LoVo (cell line): ENCODE results near the gene TOLLIP.
A peak's percentile ranks its signal among the peaks of the same experiment; 100 is the strongest.

Source experiments
- DNase-seq: peaks from one replicate; pipeline ENCODE4 v3.0.0-alpha.2; 2016; ENCODE audit warnings: low spot score

TOLLIP gene

DNA sequence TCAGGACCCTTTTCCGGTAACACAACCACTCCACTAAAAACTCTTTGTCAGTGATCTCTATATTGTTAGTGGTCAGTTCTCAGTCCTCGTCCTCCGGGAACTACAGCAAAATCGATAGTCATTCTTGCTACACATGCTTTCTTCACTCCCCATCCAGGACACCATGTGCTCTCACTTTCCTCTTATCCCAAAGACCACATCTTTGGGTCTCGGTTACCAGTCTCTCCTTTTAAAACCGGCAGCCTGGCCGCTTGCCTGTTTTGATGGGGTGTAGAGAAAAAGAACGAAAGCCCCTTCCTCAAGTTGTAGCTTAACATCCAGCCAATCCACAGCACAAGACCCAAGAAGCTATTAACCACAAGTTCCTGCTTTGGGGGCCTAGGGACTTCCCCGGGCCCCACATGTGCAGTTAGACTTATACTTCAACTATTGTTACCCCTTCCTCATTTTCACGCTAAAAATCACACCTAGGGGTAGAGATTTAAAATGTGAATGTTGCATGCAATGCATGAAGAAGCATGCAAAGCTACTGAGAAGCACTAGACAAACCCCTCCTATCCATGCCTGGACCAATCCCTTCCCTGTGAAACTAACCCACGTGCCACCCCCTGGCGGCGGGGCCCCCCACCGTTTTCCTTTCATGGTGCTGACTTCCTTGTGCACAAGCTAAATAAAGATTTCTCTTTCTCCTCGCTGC is 1.5 kb upstream of the TOLLIP start:
- DNase-seq, result no peak

DNA sequence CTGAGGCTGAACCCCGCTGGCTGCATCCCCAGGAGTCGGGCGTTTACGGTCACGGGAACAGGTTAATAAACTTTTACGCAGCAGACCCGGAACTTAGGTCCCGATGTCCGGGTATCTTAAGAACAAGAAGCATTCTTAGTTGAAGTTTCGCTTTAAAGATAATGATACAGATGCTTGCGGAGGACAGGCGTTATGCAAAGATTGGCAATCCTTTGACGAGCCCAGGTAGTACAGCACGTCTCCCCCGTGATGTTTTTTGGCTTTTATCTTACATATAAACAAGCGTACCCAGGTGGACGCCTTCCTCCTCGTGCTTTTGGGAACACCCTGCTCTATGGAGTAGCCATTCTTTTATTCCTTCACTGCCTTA is 871 bp upstream of the TOLLIP start:
- DNase-seq, result peak; percentile 11

DNA sequence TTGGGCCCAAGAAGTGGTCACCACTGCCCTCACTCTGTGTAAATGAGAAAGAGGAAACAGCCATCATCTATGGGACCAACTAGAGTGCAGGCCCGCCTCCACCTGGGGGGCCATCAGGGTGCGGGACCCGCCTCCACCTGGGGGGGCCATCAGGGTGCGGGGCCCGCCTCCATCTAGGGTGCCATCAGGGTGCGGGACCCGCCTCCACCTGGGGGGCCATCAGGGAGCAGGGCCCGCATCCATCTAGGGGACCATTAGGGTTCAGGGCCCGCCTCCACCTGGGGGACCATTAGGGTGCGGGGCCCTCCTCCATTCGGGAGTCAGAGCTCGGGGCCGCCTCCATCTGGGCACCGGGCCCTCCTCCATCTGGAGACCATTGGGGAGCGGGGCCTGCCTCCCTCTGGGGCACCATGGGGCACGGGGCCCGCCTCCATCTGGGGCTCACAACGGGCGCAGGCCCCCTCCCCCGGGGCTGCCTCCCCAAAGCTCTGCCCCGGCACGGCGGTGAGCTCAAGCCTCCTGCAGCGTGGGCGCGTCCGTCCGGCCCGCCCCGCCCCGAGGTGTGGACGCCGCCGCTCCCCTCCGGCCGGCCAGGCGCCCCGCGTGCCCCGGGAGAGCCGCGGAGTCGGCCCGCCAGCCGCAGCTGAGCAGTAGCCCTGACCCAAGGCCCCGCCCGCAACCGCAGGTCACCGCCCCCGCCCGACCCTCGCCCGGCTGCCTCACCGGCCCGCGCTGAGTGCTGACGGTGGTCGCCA is 512 bp downstream of the TOLLIP start:
- no peak for DNase-seq

DNA sequence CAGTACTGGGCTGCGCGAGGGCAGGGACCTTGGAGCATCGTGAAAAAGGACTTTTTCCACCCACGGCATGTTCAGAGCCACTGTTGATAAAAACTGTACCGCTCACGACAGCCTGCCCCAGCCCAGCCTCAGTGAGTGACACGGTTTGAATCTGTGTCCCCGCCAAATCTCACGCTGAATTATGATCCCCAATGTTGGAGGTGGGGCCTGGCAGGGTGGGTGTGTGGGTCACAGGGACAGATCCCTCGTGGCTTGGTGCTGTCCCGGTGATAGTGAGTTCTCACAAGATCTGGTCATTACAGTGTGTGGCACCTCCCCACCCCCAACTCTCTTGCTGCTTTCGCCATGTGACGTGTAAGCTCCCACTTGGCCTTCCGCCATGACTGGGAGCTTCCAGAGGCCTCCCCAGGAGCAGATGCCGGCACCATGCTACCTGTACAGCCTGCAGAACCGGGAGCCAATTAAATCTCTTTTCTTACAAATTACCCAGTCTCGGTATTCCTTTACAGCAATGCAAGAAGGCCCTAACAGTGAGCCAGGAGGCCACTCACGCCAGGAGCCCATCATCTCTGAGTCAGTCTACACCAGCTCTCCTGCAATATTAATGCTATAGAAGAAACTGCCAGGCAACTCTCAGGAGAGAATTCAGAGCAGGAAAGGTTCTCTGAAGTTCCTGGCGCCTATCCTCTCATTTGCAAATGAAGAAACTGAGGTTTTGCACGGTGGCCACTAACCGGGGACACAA is 1.3 kb downstream of the TOLLIP start:
- no peak for DNase-seq

DNA sequence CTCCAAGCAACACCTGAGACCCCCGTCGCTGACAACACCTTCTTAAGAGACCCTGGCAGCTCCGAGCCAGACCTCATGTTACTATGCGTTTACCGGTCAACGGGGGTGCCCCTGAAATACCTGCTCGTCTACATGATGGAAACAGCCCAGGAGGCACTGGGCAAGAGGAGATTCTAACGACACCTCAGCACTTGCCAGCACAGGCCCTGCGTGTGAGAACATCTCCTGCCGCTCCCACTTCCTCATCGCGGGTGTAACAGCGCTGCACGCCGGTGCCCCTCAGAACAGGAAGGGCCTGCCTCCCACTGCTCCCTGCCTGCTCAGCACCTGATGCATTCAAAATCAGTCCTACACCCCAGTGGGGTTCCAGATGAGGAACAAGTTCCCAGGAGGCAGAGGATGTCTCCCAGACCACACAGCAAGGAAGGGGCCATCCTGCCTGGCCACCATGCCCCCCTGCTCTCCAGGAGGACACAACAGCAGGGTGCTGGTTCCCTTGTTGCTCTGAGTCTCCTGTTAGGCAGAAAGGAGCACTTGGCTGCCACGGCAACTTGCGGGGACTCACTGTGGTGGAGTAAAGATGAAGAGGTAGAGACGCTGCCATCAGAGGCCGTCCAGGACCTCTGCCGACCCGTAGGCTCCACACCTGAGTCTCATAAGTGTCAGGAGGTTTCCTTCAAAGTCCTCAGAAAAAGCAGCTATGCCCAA is 2.1 kb downstream of the TOLLIP start:
- no peak for DNase-seq

DNA sequence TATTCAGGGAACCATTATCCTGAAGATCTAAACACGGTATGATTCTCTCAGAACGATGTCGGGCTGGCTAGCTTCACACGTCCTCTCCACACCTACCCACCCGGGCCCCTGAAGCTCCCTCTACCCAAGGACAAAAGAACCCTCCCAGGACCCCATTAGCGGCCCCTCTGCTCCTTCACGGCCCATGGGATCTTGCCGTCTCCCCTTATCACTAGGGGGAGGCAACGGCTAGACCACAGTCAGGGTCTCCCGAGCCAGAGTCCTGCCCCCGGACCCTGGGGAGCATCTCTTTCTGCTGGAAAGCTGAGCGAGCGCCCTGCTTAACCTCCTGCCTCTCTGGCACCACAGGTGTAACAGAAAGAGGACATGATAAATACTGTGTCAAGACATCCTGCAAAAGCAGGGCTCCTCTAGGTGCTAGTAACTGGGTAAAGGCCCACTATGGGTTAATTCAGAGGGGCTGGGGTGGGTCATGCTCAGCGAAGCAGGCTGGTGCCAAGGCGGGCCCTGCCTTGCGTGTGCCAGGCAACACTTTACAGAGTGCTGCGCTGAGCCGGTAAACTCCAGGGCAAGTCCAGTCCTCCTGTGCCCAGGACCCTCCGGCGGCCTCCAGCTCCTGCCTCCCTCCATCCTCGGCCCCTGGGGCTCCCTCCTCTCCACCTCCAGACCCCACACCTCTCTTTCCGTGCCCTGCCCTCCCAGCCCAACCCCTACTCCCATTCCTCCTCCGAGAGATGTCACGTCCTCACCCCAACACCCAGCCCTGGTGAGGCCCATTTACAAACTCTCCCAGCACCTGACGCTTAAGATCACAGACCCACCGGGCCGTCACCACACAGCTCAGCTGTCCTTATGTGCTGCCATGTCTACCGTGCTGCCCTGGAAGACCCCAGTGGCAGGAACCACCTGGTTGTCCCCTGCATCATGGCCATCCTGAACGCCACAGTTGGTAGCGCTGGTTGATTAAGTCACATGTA is 3.0 kb downstream of the TOLLIP start:
- DNase-seq, result no peak

DNA sequence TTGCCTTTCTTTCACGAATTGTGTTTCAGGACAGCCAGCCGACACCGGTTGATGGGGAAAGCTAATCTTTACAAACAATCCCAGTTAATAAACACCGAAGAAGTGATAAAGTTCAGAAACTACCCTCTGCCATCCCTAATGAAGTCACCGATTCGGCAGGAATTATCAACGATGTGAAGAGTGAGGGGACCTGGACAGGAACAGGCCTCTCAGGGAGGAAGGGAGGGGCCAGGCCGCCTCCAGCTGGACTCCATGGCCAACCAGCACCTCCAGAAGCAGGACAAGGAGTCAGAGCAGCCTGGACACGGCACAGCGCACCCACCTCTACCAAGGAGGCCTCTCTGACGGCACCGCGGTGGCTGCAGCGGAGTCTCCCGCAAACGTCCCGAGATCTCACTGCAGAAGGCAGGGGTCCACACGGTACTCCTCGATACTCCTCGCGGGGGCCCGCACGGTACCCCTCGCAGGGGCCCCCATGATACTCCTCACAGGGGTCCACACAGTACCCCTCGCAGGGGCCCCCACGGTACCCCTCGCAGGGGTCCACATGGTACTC is 3.9 kb downstream of the TOLLIP start:
- no peak for DNase-seq

DNA sequence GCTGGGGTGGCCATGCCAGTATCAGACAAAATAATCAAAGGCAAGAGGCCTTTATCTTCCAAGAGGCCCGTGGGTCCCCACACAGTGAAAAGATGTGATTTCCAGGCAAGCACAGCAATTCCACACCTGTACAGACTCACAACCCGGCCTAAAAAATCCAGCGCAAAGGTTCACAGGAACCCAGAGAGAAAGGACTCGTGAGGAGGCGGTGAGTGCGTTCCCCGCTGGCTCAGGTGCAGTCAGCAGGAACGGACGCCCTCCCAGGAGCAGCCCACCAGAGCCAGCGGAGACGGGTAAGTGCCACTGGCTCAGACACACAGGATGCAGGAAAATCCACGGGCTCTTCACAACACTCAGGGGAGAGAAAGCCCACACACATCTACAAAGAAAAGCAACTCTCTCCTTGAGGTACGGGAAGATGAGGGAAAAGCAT is 4.4 kb downstream of the TOLLIP start:
- DNase-seq, result no peak

DNA sequence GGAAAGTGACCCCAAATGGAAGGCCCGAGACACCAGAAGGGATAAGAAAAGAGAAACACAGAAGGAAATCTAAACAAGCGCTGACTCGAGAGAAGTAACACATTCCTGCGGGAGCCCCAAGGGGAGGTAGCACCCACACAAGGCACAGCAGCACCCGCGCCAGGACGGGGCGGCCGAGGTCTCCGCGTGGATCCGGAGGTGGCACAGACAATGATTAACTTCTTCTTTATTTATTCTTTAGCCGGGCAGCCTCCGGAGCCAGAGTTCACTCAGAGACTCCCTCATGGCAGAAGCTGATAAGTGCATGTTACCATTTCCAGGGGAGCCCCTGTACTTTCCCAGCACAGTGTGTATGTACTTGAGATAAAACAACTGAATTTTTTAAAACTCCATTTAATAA is 5.1 kb downstream of the TOLLIP start:
- DNase-seq, result no peak

DNA sequence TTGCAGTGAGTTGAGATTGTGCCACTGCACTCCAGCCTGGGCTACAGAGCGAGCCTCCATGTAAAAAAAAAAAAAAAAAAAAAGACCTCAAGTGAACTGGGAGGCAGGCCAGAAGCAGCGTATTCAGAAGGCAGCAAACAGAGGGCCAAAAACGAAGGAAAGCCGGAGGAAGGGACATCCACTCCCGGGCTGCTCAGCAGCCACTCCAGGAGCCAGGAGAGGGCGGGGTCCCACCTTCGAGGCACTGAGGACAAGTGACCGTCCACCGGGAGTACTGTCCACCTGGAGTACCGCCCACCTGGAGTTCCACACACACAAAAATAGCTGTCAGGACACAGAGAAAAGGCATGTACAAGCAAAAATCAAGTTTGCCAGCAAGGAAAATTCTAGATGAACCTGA is 5.5 kb downstream of the TOLLIP start:
- no peak for DNase-seq

DNA sequence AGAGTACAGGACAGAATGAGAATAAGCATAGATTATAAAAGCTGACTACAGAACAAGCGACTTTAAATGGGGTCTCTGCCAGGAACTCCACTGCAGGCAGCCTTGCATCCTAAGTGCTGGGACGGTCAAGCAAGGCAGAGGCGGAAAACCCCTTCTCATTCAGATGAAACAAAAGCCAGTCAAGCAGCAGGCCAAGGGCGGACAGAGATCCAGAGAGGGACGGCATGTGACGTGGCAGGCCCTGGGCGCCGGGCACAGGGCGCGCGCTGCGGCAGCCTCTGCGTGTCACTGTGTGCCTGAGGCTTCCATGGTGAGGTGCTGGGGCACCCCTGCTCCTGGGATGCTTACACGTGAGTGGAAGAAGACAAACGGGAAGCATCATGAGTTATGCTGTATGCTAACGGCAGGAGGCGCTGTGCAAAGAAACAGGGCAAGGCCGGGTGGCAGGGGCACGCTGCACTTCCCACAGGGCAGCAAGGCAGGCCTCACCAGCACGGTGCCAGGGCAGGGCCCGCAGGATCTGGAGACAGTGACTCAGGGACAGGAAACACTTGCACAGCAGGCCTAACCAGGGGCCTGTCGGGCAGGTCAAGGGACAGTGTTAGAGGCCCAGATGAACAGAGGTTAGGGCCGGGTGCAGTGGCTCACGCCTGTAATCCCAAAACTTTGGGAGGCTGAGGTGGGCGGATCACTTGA is 6.2 kb downstream of the TOLLIP start:
- no peak for DNase-seq

DNA sequence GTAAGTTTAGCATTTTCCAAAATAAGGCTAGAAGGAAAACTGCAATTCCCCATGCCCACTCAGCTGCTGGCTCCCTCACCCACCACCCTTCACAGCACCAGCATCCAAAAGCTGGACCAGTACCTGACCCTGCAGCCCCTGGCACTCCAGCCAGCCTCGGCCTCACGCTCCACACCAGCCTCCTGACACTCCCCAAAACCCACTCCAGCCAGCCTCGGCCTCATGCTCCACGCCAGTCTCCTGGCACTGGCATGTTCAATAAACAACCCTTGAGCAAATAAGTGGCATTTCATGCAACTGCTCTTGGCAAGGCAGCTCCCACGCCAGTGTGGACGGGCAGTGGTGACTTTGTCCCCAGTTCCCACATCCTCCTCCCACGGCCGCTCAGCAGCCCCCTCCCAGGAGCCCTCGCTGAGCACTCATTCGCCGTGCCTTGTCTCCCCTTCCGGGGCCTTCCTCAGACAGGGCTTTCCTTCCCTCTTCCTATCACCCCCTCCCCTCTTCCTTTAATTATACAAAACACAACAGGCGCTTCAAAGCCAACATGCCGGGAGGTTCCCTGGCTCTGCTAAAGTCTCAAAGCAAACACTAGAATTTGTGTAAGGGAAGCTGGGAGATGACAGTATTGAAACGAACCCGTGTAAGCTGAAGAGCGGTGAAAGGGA is 6.8 kb downstream of the TOLLIP start:
- no peak for DNase-seq

DNA sequence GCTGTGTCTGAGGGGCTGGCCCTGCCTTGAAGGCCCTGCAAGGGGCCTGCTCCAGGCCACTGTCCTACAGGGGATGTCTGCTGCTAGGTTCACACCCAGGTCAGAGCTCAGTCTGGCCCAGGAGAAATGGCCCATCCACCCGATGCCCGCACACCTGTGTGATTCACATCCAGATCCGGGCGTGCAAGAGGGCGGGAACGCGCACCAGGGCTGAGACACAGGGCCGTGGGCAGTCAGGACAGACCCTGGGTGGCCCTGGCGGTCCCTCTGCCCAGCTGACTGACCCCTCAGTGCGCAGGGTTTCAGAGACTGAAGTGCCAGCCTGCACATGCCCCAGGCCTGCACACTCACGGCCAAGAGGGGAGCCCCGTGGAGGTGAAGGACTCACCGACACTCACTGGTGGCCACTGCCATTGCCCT is 7.4 kb downstream of the TOLLIP start:
- DNase-seq, result no peak

DNA sequence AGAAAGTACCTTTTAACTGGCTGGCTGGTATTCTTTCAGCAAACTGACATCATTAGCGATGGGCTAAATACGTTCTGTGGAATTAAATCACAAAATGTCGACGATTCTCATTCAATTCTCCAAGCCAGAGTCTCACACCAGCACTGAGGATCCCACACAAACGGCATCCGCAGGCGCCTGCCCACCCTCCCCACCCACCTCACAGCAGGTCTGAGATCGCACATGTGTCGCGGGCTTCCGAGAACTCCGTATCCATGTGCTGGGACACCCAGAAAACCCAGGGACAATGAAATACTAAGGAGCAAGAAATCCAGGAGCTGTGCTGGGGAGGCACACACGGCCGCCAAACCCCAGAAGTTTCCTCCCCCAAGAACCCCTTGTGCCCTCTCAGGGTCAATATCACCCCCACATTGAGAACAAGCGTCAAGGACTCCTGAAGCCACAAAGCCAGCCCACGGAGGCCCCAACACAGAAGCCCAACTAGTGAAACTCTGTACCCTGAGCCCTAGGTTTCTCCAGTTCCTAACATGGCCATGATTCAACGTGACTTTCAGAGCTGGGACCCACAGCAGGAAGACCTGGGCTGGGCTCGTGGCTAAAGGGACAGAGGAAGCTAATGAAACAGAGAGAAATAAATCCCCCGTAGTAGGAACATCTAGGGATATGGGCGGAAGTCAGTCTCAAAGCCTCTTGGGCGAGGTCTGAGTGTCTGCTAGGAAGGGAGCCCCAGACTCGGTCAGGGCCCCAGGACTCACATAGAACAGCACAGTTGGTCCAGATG is 8.0 kb downstream of the TOLLIP start:
- no peak for DNase-seq

DNA sequence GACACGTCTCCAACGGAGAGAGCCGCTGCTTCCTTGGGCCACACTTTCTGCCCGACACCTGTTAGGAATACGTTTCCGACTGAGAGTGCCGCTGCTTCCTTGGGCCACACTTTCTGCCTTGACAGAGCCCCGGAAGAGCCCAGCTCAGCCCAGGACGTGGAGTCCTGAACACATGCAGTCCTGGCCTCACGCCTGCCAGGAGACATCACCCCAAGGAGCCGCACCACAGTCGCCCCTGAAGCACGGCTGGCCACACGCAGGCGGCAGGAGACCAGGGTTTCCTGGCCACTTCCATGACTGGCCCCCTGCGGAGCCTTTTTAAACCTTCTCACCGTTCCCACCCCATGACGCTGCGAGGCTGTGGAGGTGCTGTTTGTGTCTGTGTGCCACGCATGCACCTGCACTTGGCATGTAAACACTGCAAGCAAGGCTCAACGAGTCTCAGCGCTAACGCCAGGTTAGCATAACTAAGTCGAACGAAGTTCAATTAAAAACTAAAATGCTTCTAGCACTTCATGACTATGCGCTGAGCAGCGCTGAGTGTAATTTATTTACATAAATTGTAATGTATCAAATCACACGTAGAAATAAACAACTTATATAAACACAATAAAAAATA is 8.8 kb downstream of the TOLLIP start:
- no peak for DNase-seq

DNA sequence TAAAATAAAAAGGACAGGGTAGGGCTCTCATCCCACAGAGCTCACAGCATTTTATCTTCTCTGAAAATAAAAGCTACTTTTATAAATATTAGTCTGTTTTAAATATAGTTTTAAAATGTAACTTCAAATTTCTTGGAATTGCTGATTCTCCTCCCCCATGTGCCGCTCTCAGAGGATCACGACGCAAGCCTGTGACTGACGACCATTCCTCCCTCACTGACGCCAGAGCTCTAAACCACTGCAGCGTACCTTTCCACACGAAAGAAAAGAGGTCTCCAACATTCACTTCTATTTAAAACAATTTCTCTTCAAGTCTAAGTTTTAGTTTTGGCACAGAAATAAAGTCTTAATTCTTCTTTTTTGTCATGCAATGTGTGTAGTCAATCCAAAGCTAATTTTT is 9.3 kb downstream of the TOLLIP start:
- no peak for DNase-seq

DNA sequence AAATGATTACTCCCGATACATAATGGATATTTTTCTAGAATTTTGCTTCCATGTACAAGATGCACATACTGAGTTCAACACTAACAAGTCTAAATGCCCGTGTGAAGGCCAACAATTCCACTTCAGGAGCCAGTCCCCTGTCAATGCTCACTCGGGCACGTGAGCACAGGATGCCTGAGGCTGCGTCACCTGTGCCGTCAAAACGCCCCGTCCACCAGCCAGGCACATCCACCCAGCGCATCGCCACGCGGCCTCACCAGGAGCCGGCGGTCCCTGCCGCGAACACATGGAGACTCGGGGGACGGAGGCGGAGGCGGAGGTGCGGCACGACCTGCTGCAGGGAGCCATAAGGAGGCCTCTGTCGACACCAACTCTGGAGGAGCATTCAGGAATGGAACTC is 9.8 kb downstream of the TOLLIP start:
- DNase-seq, result no peak

DNA sequence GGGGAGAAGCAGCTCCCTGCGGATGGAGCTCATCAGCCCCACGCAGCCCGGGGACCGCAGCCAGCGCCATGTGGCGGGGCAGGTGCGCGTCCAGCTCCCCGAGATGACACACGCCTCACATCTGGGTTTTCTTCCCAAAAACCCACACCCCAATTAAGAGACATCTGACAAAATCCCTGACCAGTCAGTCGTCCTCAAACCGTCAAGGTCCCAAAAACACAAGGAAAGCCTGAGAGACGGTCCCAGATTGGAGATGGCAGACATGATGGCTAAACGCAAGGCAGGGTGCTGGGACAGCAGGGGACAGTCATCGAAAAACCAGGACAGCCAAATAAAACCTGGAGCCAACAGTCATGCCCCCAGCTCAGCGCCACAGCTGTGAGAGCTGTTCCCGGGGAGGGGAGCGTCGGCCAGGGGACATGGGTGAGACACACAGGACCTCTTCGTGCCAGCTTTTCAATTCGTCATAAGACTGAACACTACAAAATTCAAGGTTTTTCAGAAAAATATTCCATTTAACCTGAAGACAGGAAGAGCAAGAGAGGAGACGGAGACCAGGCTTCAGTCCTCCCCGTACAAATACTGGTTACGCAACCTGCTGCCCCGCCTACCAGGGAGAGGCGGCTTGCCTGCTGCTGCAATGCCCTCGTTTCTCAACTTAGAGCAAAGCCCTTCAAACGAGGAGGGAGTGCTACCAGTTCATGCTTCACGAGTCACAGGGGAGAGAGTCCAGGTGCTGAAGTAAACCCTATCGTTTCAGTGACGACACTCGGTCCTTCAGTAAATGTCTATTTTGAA is 10.5 kb downstream of the TOLLIP start:
- DNase-seq, result peak; percentile 44
